GM13976 (cell line): ENCODE measurements around the gene AVL9.

ENCODE experiments used
- DNase-seq: peaks from one replicate; pipeline ENCODE4 v3.0.0; 2012; ENCODE audit warnings: low spot score
- CTCF ChIP-seq: IDR thresholded peaks from 2 replicates; pipeline ENCODE4 v1.5.1; 2012; ENCODE audit warnings: borderline replicate concordance, mild to moderate bottlenecking; ENCODE audit not compliant: insufficient read depth; ENCODE audit errors: extremely low read depth, missing control alignments, control extremely low read depth
- in situ Hi-C: fragments of 300-500 bp; cut with MboI; formaldehyde crosslinking; loops from one replicate; pipeline ENCODE4 v1.12.0; 2022; ENCODE audit warnings: low sequenced_read_pairs, mixed read lengths, inconsistent platforms; ENCODE audit not compliant: unreplicated experiment

The AVL9 gene

GRCh38 chr7:32476816-32477648 is 18.3 kb upstream of the AVL9 start:
- DNase-seq: no peak
- in situ Hi-C loops: loop anchor here (25.0 kb wide), 1 partner anchor 635 kb away; the partner anchor contains the start of gene RP9
- no peak for TF ChIP-seq CTCF

- no peak for DNase-seq
- in situ Hi-C loops: loop anchor here (25.0 kb wide), 1 partner anchor 635 kb away; the partner anchor contains the start of gene RP9
- no peak for TF ChIP-seq CTCF
Observed at GRCh38 chr7:32477649-32477980, 17.7 kb upstream of the AVL9 start.

- in situ Hi-C loops: loop anchor here (25.0 kb wide), 1 partner anchor 633 kb away; the partner anchor contains the start of gene RP9
- peak; percentile 52 for DNase-seq
- TF ChIP-seq CTCF: peak; percentile 68
Observed at GRCh38 chr7:32479574-32480200, 15.6 kb upstream of the AVL9 start.

- TF ChIP-seq CTCF: no peak
Observed at GRCh38 chr7:32481176-32481575, 14.1 kb upstream of the AVL9 start.

GRCh38 chr7:32481921-32482320 is 13.4 kb upstream of the AVL9 start:
- no peak for TF ChIP-seq CTCF
- in situ Hi-C loops: loop anchor here (25.0 kb wide), 1 partner anchor 630 kb away; the partner anchor contains the start of gene RP9
- DNase-seq: no peak

More at GRCh38 chr7:32481176-32481575, 14.1 kb upstream of the AVL9 start:
- no peak for DNase-seq
- in situ Hi-C loops: loop anchor here (25.0 kb wide), 1 partner anchor 631 kb away; the partner anchor contains the start of gene RP9

GRCh38 chr7:32489788-32490126 is 5.5 kb upstream of the AVL9 start:
- TF ChIP-seq CTCF: no peak
- DNase-seq: no peak
- in situ Hi-C loops: loop anchor here (25.0 kb wide), 1 partner anchor 623 kb away; the partner anchor contains the start of gene RP9
